Fibroblast of lung (primary cell): ENCODE results near the gene ZNF175. TPM values are rescaled to one million over a fixed set of nuclear protein-coding genes. Genes with fewer than 3 reads are reported as not detected.

Experiments
- DNase-seq, 2 donors: peaks; one replicate each; pipeline versions ENCODE4 v3.0.0 to v3.0.0-alpha.2; 2010; ENCODE audit warnings: low read depth in 2 of 2
- H2AFZ ChIP-seq: 2 replicates; pipeline ENCODE4 v1.5.1; 2012; ENCODE audit warnings: low read length, control low read depth, inconsistent platforms
- H3K27ac ChIP-seq: 2 replicates; pipeline ENCODE4 v1.5.1; 2011; ENCODE audit warnings: low read length, control low read depth; ENCODE audit not compliant: insufficient read depth
- H3K27me3 ChIP-seq: 2 replicates; pipeline ENCODE4 v1.5.1; 2011; ENCODE audit warnings: mild to moderate bottlenecking, low read length; ENCODE audit not compliant: control insufficient read depth, insufficient read depth
- H3K36me3 ChIP-seq: 2 replicates; pipeline ENCODE4 v1.5.1; 2011; ENCODE audit warnings: low read length; ENCODE audit not compliant: control insufficient read depth, insufficient read depth
- H3K4me1 ChIP-seq: 2 replicates; pipeline ENCODE4 v1.5.1; 2011; ENCODE audit warnings: low read length; ENCODE audit not compliant: control insufficient read depth, insufficient read depth; ENCODE audit errors: extremely low read depth
- H3K4me2 ChIP-seq: 2 replicates; pipeline ENCODE4 v1.5.1; 2011; ENCODE audit warnings: low read length, control low read depth; ENCODE audit not compliant: insufficient read depth; ENCODE audit errors: extremely low read depth
- H3K4me3 ChIP-seq, 4 experiments: fragments of 200-600 bp in 1 of 4; sonication (generic) in 1 of 4; replicated peaks in 1 of 4; 2 replicates each; pipeline ENCODE4 v1.5.1; 2011 to 2016; ENCODE audit warnings: low read length in 4 of 4, low read depth in 3 of 4, mild to moderate bottlenecking in 3 of 4, control low read depth in 2 of 4, inconsistent platforms in 1 of 4, mixed read lengths in 1 of 4; ENCODE audit not compliant: insufficient read depth in 1 of 4; ENCODE audit errors: control extremely low read depth in 1 of 4
- H3K79me2 ChIP-seq: 2 replicates; pipeline ENCODE4 v1.5.1; 2012; ENCODE audit warnings: mild to moderate bottlenecking, low read length, inconsistent platforms; ENCODE audit not compliant: control insufficient read depth, insufficient read depth
- H3K9ac ChIP-seq: 2 replicates; pipeline ENCODE4 v1.5.1; 2011; ENCODE audit warnings: mild to moderate bottlenecking, low read length, control low read depth; ENCODE audit not compliant: insufficient read depth
- H3K9me3 ChIP-seq: 2 replicates; pipeline ENCODE4 v1.5.1; 2012; ENCODE audit warnings: low read depth, low read length; ENCODE audit not compliant: control insufficient read depth, insufficient read depth
- H4K20me1 ChIP-seq: 2 replicates; pipeline ENCODE4 v1.5.1; 2011; ENCODE audit warnings: low read length; ENCODE audit not compliant: control insufficient read depth, insufficient read depth; ENCODE audit errors: extremely low read depth
- CTCF ChIP-seq, 2 donors: IDR thresholded peaks in 1 of 2; conservative IDR thresholded peaks in 1 of 2; 1 replicate in 1 of 2; 2 replicates in 1 of 2; pipeline ENCODE4 v1.5.1; 2011 to 2012; ENCODE audit warnings: low read length in 2 of 2, control low read depth in 1 of 2, inconsistent platforms in 1 of 2, low read depth in 1 of 2, mild to moderate bottlenecking in 1 of 2
- EZH2 ChIP-seq: IDR thresholded peaks from 2 replicates; pipeline ENCODE4 v1.5.1; 2012; ENCODE audit warnings: low read length, control low read depth, mild to moderate bottlenecking; ENCODE audit errors: missing control alignments
- polyA plus RNA-seq, 2 donors: library from polyadenylated mRNA; depleted of rRNA in 1 of 2; stranded (reverse) in 1 of 2; unstranded in 1 of 2; fragments of >200 nt; gene quantifications; 2 replicates each; pipeline ENCODE4 v1.2.1, GENCODE V29; 2011 to 2012; ENCODE audit warnings: missing spikeins in 1 of 2
- total RNA-seq: library from RNA; depleted of rRNA; stranded (reverse); fragments of >200 nt; gene quantifications from 2 replicates; pipeline ENCODE4 v1.2.1, GENCODE V29; 2014

The ZNF175 gene
- total and polyA plus RNA-seq, 2 donors (not counting 1 experiment from before 2014, with no cell fraction given) = 5.0 to 7.6 TPM

DNA sequence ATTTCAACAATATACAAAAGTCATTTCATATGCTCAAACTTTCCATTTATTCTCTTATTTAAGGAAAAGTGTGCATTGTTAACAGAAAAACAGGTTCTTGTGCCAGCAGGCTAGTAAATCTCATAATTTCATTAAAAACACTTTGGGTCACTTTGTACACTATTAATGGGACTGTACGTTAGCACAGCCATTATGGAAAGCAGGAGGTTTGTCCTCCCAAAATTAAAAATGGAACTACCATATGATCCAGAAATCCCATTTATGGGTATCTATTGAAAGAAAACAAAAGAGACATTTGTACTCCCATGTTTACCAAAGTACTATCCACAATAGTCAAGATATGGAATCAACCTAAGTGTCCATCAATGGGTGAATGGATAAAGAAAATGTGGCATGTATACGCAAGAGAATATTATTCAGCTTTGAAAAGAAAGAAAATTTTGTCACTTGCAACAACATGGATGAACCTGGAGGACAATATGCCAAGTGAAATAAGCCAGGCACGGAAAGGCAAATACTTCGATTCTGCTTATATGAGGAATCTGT is 31.2 kb upstream of the ZNF175 start:
- H3K79me2 ChIP-seq = no peaks in the 10 kb centered on the region
- DNase-seq = no peak
- no peak overlapping the region for H3K4me2 ChIP-seq
- no peak overlapping the region for H3K9ac ChIP-seq
- no peaks in the 10 kb centered on the region for H3K9me3 ChIP-seq
- no peak overlapping the region for H3K27ac ChIP-seq
- TF ChIP-seq EZH2 (no peak), CTCF (conservative IDR thresholded peaks at IDR 0.05 in 1 of 2, IDR thresholded peaks at IDR 0.05 in 1 of 2; ENCODE audit: low read depth in 1 of 2, low read length in 2 of 2) (no peak)
- no peak overlapping the region for H3K4me3 ChIP-seq
- H3K36me3 ChIP-seq = no peaks in the 10 kb centered on the region
- no peaks in the 10 kb centered on the region for H3K27me3 ChIP-seq
- no peak overlapping the region for H2AFZ ChIP-seq
- H4K20me1 ChIP-seq = no peaks in the 10 kb centered on the region
- no peaks in the 10 kb centered on the region for H3K4me1 ChIP-seq

DNA sequence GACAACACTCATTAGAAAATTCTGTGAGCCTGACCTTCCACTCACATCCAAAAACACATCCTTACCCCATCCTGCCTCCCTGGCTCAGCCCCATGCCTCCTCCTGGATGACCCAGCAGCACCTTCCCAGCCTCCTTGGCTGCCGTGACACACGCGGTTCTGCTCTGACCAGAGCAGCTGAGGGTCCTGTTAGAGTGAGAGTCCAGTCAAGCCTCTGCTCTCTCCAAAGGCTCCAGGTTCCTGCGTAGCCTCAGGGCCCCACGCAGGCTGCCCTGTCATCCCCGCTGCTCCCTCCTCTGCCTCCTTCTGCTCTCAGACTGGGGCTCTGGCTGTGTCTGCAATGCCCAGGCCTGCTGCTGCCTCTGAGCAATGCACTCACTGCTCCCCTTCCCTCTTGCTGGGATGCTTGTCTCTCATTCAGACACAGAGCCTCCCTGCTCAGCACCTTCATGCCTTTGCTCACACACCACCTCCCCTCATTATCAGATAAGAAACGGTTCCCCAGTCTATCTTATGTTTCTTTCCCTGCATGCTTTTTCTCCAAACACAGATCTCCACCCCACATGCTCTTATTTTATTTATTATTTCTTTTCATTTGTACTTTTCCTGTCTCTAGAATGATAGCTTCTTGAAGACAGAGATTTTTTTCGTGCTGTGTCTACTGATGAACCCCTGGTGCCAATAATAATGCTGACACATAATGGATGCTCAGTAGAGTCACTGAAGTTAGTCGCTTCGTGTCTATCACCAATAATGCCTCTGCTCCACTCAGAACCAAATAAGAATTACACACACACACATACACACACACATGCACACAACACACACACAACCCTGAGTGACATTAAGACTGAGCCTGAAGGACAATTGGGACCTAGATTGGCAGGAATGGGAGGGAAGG is 29.4 kb upstream of the ZNF175 start:
- TF ChIP-seq EZH2 (no peak), CTCF (conservative IDR thresholded peaks at IDR 0.05 in 1 of 2, IDR thresholded peaks at IDR 0.05 in 1 of 2; ENCODE audit: low read depth in 1 of 2, low read length in 2 of 2) (no peak)
- no peaks in the 10 kb centered on the region for H3K36me3 ChIP-seq
- H4K20me1 ChIP-seq = no peaks in the 10 kb centered on the region
- no peak overlapping the region for H3K4me2 ChIP-seq
- H3K27ac ChIP-seq = no peak overlapping the region
- no peak overlapping the region for H3K4me3 ChIP-seq
- H3K79me2 ChIP-seq = no peaks in the 10 kb centered on the region
- no peaks in the 10 kb centered on the region for H3K4me1 ChIP-seq
- DNase-seq = no peak
- H3K27me3 ChIP-seq = no peaks in the 10 kb centered on the region
- no peak overlapping the region for H2AFZ ChIP-seq
- no peaks in the 10 kb centered on the region for H3K9me3 ChIP-seq
- no peak overlapping the region for H3K9ac ChIP-seq

DNA sequence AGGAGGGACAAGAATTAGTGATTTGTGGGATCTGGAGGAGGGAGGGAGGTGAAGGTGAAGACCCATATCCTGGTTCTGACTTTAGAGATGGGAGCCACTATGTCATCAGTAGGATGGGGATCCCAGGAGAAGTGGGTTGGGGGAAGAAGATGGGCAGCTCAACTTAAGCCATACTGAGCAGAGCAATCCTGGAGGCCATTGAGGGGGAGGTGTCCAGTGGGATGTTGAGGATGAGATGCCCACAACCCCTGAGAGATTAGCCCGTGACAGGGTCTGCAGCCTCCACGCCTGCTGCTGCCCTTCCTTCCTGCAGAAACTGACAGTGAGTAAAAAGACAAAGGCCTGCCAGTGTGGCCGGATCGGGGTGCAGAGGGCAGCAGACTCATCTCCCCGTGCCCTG is 28.4 kb upstream of the ZNF175 start:
- Histone ChIP-seq H3K9me3 (no peaks in the 10 kb centered on the region), H3K4me3 (no peak overlapping the region), H2AFZ (no peak overlapping the region), H4K20me1 (no peaks in the 10 kb centered on the region), H3K79me2 (no peaks in the 10 kb centered on the region), H3K4me2 (no peak overlapping the region), H3K27me3 (no peaks in the 10 kb centered on the region), H3K27ac (no peak overlapping the region), H3K36me3 (no peaks in the 10 kb centered on the region), H3K9ac (no peak overlapping the region), H3K4me1 (no peaks in the 10 kb centered on the region)
- no peak for TF ChIP-seq CTCF (conservative IDR thresholded peaks at IDR 0.05 in 1 of 2, IDR thresholded peaks at IDR 0.05 in 1 of 2; ENCODE audit: low read depth in 1 of 2, low read length in 2 of 2)
- TF ChIP-seq EZH2 = no peak
- DNase-seq = no peak
